Uterus (tissue), 2 donors: ENCODE results near the gene SLC25A12.

Experiments
- CTCF ChIP-seq, 4 experiments: fragments of 200-600 bp in 2 of 4; fragments of 450-650 bp in 2 of 4; sonication (generic) in 2 of 4; IDR thresholded peaks; one replicate each; pipeline ENCODE4 v1.5.1; 2016 to 2019; ENCODE audit warnings: antibody characterized with exemption in 4 of 4, mild to moderate bottlenecking in 2 of 4, moderate library complexity in 1 of 4
- POLR2A ChIP-seq, 2 donors: fragments of 450-650 bp; IDR thresholded peaks; one replicate each; pipeline ENCODE4 v1.6.1; 2016; ENCODE audit warnings: antibody characterized with exemption in 2 of 2, mild to moderate bottlenecking in 1 of 2, moderate library complexity in 1 of 2

- TF ChIP-seq CTCF (IDR thresholded peaks at IDR 0.05), result no peak
- TF ChIP-seq POLR2A (IDR thresholded peaks at IDR 0.05), result no peak
Observed at GRCh38 chr2:171832489-171832888, 61.6 kb downstream of the SLC25A12 start.
